HG02623 (cell line): ENCODE results near the gene TRPM4.
"Not testable (repeated sequence)": the region's sequence is repeated elsewhere in the genome, so short reads cannot be mapped to it uniquely, and the experiment has no call there.

Experiments used
- ATAC-seq: cut with Tn5 transposase; IDR thresholded peaks from one replicate; pipeline ENCODE4 v1.9.1; 2021; ENCODE audit warnings: moderate library complexity; ENCODE audit not compliant: unreplicated experiment

Gene TRPM4

DNA sequence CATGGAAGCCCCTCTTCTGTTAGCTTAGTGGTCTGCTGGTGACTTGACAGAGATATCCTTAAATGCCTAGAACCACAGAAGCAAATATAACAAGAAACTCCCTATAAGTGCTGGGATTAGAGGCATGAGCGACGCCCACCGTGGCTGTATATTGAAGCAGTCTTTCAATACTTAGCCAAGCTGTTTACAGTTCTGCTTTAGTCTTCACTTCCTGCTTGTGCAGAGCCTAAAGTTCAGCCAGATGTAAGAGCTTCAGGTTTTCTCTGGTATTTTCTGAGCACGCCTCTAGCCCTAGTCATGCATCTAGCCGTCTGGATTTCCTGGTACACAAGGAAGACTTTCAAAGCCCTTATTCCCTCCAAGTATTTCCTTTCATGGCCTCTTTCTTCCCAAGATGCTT is 28.5 kb downstream of the TRPM4 start:
- ATAC-seq, result no peak

DNA sequence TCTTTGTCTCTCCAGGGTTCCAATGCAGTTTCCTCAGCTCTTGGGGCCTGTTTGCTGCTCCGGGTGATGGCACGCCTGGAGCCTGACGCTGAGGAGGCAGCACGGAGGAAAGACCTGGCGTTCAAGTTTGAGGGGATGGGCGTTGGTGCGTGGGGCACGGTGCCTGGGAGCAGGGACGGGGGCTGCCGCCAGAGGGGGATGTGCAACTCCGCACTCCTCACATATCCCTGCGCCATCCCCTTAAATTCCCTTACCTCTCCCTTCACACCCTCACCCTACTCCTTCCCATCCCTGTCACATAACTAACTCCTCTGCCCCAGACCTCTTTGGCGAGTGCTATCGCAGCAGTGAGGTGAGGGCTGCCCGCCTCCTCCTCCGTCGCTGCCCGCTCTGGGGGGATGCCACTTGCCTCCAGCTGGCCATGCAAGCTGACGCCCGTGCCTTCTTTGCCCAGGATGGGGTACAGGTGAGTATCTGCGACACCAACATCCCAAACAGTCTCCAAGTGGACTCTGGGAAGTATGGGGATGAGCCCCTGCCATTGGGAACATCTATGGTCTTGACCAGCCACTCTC is 31.1 kb downstream of the TRPM4 start:
- no peak for ATAC-seq

DNA sequence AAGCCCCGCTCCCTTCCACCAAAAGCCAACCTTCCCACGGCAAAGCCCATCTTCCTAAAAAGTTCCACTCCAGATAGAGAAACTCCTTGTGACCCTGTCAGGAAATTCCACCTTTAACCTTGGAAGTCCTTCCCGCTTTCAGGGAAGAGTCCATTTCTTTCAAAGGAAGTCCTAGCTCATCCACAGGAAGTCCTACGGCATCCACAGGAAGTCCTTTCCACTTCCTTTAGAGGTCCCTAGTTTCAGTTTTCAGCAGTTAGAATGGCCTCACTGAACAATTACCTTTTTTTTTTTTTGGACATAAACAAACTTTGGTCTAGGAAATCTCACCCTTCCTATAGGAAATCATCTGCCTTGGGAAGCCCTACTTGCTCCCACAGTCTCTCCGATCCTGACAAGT is 31.7 kb downstream of the TRPM4 start:
- ATAC-seq, result no peak

DNA sequence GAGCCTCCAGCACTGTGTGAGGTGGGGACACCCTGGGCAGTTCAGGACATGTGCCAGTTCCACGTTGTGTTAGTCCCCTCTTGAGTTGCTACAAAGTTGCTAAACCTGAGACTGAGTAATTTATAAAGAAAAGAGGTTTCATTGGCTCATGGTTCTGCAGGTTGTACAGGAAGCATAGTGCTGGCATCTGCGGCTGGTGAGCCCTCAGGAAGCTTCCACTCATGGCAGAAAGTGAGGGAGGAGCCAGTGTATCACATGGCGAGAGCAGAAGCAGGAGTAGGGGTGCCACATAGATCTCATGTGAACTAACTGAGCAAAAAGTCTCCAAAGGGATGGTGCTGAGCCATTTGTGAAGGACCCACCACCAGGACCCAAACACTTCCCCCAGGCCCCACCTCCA is 33.2 kb downstream of the TRPM4 start:
- no peak for ATAC-seq

DNA sequence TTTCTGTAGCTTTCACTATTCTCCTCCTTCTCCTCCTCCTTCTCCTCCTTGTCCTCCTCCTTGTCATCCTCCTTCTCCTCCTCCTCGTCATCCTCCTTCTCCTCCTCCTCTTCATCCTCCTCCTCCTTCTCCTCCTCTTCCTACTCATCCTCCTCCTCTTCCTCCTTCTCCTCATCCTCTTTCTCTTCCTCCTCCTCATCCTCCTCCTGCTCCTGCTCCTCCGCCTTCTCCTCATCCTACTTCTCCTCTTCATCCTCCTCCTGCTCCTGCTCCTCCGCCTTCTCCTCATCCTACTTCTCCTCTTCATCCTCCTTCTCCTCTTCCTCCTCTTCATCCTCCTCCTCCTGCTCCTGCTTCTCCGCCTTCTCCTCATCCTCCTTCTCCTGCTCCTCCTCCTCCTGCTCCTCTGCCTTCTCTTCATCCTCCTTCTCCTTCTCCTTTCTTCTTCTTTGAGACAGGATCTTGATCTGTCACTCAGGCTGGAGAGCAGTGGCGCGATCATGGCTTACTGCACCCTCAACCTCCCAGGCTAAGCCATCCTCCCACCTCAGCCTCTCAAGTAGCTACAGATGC is 36.3 kb downstream of the TRPM4 start:
- ATAC-seq, result no peak

DNA sequence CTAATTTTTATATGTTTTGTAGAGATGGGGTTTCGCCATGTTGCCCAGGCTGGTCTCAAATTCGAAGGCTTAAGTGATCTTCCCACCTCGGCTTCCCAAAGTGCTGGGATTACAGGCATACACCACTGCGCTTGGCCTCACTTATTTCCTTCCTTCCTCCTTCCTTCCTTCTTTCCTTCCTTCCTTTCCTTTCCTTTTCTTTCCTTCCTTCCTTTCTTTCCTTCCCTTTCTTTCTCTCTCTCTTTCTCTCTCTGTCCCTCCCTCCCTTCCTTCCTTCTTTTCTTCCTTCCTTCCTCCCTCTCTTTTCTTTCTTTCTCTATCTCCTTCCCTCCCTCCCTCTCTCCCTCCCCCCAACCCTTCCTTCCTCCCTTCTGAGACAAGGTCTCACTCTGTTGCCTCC is 36.8 kb downstream of the TRPM4 start:
- ATAC-seq, result no peak

DNA sequence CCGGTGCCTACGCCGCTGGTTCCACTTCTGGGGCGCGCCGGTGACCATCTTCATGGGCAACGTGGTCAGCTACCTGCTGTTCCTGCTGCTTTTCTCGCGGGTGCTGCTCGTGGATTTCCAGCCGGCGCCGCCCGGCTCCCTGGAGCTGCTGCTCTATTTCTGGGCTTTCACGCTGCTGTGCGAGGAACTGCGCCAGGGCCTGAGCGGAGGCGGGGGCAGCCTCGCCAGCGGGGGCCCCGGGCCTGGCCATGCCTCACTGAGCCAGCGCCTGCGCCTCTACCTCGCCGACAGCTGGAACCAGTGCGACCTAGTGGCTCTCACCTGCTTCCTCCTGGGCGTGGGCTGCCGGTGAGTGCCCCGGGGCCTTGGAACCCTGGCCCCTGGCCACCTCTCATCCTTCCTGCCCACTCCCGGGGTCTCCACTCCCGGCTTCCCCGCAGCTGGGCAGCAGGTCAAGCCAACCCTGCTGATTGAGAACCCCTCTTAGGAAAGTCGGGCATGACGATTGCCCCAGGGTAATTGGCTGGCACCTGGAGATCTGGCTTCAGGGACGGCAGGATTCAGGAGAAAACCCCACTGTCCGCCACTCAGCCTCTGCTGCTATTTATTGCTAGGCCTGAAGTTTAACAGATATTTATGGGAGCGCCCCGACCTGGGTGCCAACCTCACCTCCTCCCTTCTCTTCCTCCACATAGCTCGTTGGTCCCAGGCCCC is 39.1 kb downstream of the TRPM4 start:
- no peak for ATAC-seq

DNA sequence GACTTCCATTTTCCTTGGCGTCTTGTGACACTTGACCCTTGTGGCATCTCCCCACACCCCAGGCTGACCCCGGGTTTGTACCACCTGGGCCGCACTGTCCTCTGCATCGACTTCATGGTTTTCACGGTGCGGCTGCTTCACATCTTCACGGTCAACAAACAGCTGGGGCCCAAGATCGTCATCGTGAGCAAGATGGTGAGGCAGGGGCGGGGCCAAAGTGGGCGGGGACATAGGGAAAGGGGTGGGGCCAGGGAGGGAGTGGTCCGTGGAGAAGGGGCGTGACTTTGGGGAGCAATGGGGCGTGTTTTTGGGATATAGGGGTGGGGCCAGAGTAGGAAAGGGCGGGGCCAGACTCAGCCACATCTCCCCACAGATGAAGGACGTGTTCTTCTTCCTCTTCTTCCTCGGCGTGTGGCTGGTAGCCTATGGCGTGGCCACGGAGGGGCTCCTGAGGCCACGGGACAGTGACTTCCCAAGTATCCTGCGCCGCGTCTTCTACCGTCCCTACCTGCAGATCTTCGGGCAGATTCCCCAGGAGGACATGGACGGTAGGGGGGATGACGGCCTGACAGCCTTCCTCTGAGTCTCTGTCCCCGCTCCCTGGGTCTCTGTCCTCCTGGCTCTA is 42.8 kb downstream of the TRPM4 start:
- ATAC-seq, result no peak

DNA sequence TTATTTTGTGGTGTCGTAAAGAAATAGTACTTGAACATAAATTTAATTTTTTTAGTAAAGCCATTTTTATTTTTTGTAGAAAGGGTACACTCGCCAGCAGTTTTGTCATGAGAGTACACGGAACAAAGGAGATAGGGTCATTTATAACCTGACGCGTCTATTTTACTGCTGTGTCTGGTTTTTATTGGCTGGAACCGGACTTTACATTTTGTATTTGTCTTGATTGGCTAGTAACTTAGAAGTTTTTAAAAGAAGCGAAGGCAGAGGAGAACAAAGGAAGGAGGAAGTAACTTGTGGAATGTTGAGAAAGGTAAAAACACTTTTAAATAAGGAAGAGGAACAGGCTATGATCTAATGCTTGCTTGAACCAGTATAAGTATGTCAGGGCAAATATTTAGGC is 43.5 kb downstream of the TRPM4 start:
- no peak for ATAC-seq

DNA sequence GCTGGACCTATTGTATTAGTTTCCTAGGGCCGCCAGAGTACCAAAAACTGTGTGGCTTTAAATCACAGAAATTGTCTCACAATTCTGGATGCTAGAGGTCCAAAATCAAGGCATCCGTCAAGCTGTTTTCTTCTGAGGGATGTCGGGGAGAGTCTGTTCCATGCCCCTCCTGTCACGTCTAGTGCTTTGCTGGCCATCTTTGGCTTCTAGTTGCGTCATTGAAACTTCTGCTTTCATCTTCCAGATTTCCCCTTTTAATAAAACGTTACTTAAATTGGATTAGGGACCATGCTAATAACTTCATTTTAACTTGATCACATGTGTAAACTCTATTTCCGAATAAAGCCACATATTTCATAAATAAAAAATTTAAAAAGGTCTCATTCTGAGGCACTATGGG is 47.5 kb downstream of the TRPM4 start:
- ATAC-seq, result no peak

DNA sequence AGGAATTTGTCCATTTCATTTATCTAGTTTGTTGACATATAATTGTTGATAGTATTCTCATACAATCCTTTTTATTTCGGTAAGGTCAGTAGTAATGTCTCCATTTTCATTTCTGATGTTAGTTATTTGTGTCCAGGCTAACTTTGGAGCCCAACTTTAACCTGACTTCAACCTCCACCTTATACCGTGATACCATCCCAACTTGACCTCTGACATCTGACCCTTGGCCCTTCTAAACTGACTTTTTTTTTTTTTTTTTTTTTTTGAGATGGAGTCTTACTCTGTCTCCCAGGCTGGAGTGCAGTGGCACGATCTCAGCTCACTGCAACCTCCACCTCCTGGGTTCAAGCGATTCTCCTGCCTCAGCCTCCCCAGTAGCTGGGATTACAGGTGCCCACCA is 51.9 kb downstream of the TRPM4 start:
- ATAC-seq, result not testable (repeated sequence)

DNA sequence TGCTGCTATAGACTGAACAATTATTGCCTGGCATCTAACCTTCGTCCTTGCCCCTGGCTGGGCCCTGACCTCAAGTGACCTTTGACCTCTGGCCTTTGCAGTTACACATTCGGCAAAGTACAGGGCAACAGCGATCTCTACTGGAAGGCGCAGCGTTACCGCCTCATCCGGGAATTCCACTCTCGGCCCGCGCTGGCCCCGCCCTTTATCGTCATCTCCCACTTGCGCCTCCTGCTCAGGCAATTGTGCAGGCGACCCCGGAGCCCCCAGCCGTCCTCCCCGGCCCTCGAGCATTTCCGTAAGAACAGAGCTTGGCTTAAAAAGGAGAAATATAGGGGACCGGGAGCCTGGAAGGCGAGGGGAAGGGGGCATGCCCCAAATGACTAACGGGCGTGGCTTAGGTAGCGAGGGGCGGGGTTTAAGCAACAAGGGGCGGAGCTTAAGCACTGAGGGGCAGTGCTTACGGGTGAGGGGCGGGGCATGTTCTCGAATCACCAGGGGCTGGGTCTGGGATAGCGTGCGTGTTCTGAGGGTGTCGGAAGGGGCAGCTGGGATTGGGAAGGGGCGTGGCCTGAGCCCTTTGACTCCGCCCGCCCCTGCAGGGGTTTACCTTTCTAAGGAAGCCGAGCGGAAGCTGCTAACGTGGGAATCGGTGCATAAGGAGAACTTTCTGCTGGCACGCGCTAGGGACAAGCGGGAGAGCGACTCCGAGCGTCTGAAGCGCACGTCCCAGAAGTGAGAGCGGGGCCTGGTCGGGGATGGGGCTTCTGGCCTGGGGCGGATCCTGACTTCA is 52.7 kb downstream of the TRPM4 start:
- no peak for ATAC-seq

DNA sequence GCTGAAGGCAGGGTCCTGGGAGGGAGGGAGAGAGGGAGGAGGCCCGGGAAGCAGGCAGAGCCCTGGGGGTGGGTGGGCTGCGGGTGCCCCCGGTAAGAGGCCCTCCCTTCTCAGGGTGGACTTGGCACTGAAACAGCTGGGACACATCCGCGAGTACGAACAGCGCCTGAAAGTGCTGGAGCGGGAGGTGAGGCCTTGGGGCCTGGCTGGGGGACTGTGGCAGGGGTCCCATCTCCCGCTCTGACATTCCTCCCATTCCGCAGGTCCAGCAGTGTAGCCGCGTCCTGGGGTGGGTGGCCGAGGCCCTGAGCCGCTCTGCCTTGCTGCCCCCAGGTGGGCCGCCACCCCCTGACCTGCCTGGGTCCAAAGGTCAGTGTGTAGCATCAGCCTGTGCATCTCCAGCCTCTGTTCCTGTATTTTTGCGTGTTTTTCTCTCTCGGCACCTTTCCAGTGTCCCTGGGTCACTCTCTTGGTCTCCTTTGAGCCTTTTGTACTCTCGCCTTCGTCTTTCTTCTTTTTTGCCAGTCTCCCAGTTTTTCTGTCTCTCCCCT is 53.4 kb downstream of the TRPM4 start:
- ATAC-seq, result no peak

DNA sequence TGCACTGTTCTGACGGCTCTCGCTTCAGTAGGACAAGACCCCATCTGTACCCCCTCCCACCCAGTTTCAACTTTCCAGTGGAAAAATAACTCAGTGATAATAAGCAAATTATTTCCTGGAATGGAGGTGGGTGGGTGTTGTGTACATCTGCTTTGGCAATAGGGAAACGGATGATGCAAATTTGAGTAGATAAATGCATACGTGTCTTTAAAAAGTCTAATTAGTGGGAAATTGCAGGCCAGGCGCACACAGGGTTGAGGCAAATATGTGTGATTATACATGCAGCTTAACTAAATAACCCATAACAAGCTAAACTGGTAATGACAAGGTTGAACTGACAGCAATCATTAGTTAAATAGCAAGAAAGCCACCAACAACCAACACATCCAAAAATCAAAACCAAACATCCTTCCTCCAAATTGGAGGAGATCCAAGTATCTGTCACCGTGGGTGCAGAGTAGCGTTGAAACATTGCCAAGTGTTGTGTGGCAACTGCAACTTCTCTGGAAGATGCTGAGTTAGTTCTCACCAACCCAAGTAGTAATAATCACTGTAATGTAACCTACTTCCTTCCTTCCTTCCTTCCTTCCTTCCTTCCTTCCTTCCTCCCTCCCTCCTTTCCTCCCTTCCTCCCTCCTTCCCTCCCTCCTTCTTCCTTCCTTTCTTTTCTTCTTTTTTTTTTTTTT is 54.6 kb downstream of the TRPM4 start:
- no peak for ATAC-seq

DNA sequence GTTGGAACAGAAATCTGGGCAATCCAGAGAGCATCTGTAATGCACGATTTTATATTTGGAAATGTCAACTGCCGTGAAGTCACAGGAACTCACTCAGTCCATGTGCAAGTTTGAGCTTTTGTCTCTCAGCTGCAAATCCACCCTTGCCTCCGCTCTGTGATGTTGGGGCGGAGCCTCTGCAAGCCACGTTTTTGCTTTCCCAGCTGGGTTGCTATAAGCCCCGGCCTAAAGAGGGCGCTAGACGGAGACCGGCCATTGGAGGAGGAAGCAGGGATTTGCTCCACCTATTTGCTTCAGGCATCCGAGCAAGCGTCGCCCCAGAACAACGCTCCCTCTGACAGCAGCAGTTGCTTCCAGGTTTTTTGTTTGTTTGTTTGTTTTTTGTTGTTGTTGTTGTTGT is 56.2 kb downstream of the TRPM4 start:
- ATAC-seq, result no peak

DNA sequence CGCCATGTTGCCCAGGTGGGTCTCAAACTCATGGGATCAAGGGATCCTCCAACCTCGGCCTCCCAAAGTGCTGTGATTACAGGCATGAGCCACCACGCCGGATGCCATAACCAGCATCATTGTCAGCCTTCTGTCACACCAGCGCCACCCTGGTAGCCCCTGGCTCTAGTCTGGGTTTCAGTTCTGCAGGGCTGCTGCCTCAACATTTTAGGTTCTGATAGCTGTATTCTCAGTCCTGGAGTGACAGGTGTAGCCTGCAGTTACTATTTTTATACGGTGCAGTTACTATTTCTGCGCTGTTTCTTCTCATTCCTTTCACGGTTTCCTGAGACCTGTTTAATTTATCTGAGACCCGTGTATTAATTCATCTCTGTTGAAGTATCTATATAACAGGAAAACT is 57.1 kb downstream of the TRPM4 start:
- ATAC-seq, result no peak

DNA sequence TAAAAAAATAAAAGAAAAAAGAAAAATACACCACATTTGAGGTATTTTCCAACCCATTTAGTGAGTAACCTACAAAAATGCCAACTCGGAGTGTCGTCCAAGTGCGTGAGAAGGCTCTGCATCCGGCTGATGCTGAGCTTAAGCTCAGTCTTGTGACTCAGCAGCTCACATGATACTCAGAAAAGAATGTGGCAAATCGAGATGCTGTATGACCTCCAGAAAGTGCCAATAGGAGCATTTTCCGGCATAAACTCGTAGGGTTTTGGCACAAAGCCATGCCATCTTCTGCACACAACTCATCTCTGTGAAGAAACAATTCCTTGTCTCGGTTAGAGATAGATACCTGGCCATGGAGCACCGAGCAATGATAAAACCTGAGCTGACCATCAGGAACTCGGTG is 58.5 kb downstream of the TRPM4 start:
- no peak for ATAC-seq

DNA sequence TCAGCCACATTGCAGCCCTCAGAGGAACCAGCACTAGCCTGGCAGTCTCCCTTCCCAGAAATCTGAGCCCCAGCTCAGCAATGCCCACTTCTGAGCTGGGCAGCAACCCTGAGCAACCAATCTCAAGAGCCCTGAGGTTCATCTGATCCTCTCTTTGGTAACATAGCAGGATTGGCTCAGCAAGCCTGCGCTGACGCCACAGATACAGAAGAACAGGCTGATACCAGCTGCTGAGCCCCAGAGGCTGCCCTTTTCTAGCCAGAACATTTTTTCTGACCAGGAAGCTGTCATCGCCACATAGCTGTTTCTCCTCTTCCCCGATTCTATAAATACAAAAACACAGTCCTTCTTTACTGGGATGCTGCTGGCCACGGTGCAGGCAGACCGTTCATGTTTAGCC is 59.8 kb downstream of the TRPM4 start:
- ATAC-seq, result no peak

DNA sequence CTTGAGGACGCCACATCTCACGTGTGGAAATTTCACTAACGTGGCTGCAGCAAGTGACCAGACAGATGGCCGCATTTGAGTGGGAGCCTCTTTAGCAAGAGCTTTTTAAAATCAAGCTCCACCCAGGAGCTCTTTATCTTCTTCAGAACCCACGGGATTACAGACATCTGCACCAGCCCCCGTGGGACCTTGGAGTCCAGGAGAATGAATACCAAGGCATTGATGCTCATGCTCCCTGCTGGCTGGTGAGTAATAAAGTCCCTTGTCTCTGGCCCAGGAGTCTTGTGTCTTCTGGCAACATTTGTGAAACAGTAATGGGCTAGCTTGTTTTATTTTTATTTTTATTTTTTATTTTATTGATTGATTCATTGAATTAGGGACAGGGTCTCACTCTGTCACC is 64.4 kb downstream of the TRPM4 start:
- ATAC-seq, result no peak

DNA sequence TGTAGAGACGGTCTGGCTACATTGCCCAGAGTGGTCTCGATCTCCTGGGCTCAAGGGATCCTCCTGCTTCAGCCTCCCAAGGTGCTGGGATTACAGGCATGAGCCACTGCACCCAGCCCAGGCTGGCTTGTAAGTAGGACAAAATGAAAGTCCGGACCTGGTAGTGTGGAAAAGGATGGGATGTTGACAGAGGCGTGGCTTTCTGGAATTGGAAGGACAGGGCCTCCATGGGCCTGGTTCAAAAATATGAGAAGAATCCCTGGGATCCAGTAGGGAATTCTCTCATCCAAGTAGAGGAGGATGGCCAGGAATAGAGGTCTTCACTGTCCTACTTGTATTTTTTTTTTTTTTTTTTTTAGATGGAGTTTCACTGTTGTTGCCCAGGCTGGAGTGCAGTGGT is 64.9 kb downstream of the TRPM4 start:
- no peak for ATAC-seq

DNA sequence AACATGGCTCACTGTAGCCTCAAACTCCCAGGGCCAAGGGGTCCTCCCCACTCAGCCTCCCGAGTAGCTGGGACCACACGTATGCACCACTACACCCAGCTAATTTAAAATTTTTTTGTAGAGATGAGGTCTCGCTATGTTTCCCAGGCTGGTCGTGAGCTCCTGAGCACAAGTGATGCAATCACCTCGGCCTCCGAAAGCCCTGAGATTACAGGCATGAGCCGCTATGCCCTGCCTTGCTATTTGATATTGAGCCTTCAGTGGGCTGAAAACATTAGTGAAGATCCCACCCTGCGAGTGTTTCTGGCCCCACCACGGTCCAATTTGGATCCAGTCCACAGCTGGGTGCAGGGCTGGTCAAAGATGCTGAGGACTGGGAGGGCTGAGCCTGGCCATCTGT is 65.9 kb downstream of the TRPM4 start:
- ATAC-seq, result no peak
